ENCODE measurements around the gene PAQR5.
"Not testable (repeated sequence)": the region's sequence is repeated elsewhere in the genome, so short reads cannot be mapped to it uniquely, and the experiment has no call there.

Gene PAQR5

DNA sequence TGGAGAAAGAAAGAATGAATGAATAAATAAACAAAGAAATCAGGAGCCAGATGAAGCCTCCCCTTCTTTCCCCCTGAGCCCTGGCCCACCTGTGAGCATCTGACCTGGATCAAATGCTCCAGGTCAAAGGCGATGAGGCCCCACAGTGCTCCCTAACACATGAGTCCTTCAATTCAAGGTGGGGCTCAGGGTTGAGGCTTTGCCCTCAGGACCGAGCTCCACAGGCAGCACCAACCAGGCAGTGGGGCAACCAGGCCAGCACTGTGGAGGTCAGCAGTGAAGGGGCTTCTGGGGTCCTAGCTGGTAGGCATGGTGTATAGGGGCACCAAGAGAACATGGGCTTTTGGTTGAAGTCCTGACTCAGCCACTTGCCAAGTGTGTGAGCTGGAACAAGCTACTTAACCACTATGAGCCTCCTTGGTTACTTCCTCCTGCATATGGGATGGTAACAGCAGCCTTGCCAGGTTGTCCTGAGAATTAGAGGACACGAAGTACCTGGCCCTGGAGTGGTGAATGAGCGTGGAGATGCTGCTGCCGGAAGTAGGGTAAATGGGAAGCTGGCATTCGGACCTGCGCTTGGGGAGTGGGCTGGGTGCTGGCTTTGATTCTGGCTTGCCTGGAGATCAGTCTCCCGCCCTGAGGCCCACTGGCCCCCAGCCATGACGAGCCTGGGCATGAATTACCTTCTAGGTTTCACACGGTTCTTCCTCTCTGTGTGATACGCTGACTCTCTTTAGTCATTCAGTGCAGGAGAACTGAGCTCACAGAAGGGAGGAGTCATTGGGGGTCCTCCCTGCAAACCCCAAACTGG is 10.0 kb upstream of the PAQR5 start:
- Histone ChIP-seq H3K9ac (ENCODE audit: low read depth, low read length) (no peak overlapping the region), H3K36me3 (ENCODE audit: insufficient read depth, low read length) (no peaks in the 10 kb centered on the region), H3K4me1 (ENCODE audit: insufficient read depth, low read length) (peaks cover 12% of the 10 kb centered on the region; the same call in 1 of the 2 replicates), H3K9me3 (ENCODE audit: control insufficient read depth, insufficient read depth, low read length) (no peaks in the 10 kb centered on the region)

DNA sequence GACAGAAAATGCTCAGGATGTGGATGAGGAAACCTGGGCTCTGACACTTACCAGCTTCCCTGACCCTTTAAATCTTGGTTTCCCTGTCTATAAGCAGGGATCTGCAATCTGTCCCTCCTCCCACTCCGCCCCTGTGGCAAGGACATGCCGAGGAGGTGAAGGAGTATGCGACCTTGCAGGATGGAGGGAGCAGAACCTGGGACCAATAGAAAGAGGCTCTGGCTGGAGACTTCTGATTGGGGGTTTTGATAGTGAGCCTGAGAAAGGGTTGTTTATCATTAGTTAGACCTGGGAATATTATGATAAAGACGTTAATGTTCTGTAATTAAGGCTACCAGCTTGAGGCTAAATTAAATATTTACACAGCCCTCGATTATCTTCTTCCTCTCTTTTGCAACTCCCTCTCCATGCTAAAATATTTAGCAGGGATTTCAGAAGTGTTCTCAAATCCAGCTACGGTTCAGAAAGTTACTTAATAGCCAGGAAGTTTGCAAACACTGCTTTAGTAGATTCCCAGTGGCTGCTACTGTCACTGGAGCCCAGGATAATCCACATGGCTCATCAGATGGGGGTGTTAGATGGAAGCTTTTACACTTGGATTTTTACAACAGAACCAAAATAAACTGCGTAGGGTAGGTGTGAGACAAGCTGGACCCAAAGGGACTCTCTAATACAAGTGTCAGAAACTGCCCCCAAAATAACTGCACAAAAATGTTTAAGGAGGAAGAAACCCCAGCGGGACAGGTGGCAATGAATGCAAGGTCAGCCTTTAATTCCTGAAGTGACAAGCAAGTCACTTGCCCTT is 9.2 kb upstream of the PAQR5 start:
- no peak overlapping the region for H3K9ac ChIP-seq (ENCODE audit: low read depth, low read length)
- H3K9me3 ChIP-seq (ENCODE audit: control insufficient read depth, insufficient read depth, low read length), result no peaks in the 10 kb centered on the region
- H3K36me3 ChIP-seq (ENCODE audit: insufficient read depth, low read length), result no peaks in the 10 kb centered on the region
- H3K4me1 ChIP-seq (ENCODE audit: insufficient read depth, low read length), result peaks cover 12% of the 10 kb centered on the region; the same call in 1 of the 2 replicates

DNA sequence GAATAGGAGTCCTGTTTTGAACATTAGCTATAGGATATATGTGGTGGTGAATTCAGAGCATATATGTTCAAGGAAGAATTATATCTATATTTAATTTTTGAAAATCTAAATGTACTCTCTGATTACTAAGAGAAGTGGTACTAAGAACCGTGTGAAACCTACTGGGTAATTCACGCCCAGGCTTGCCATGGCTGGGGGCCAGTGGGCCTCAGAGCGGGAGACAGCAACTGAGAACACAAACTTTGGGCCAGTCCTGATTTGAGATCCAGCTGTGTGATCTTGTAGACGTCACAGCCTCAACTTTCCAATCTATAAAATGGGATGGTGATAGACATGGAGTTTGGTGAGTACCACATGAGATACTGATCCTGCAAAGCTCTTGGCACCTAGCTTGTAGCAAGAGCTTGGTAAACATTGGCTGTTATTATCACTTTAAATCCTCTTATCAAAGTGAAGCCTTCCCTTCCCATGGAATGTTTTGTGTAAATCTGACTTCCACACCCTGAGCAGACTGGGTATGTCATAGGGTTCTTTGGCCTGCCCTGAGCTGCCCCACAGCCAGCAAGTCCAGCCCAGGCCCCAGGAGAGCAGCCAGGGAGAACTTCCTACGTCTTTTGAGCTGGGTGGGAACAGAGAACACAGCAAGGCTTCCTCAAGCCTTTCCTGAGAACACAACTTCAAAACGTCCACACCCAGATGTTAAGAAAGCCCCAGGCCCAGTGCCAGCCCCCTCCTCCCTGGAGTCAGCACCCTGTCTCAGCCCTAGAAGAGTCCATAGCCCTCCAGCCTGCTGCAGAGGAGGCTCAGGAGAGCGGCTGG is 8.2 kb upstream of the PAQR5 start:
- no peaks in the 10 kb centered on the region for H3K36me3 ChIP-seq (ENCODE audit: insufficient read depth, low read length)
- H3K9ac ChIP-seq (ENCODE audit: low read depth, low read length), result no peak overlapping the region
- H3K4me1 ChIP-seq (ENCODE audit: insufficient read depth, low read length), result peaks cover 12% of the 10 kb centered on the region; the same call in 1 of the 2 replicates
- H3K9me3 ChIP-seq (ENCODE audit: control insufficient read depth, insufficient read depth, low read length), result no peaks in the 10 kb centered on the region

GRCh38 chr15:69291651-69292050 is 7.1 kb upstream of the PAQR5 start:
- H3K9me3 ChIP-seq (ENCODE audit: control insufficient read depth, insufficient read depth, low read length); H3K36me3 ChIP-seq (ENCODE audit: insufficient read depth, low read length): not testable (repeated sequence)

GRCh38 chr15:69292826-69293420 is 5.8 kb upstream of the PAQR5 start:
- H3K9me3 ChIP-seq (ENCODE audit: control insufficient read depth, insufficient read depth, low read length), result no peaks in the 10 kb centered on the region
- H3K4me1 ChIP-seq (ENCODE audit: insufficient read depth, low read length), result peaks cover 12% of the 10 kb centered on the region; the same call in 1 of the 2 replicates
- no peaks in the 10 kb centered on the region for H3K36me3 ChIP-seq (ENCODE audit: insufficient read depth, low read length)
- no peak overlapping the region for H3K9ac ChIP-seq (ENCODE audit: low read depth, low read length)

More at GRCh38 chr15:69291651-69292050, 7.1 kb upstream of the PAQR5 start:
- peaks cover 12% of the 10 kb centered on the region; the same call in 1 of the 2 replicates for H3K4me1 ChIP-seq (ENCODE audit: insufficient read depth, low read length)
- H3K9ac ChIP-seq (ENCODE audit: low read depth, low read length), result not testable (repeated sequence)

DNA sequence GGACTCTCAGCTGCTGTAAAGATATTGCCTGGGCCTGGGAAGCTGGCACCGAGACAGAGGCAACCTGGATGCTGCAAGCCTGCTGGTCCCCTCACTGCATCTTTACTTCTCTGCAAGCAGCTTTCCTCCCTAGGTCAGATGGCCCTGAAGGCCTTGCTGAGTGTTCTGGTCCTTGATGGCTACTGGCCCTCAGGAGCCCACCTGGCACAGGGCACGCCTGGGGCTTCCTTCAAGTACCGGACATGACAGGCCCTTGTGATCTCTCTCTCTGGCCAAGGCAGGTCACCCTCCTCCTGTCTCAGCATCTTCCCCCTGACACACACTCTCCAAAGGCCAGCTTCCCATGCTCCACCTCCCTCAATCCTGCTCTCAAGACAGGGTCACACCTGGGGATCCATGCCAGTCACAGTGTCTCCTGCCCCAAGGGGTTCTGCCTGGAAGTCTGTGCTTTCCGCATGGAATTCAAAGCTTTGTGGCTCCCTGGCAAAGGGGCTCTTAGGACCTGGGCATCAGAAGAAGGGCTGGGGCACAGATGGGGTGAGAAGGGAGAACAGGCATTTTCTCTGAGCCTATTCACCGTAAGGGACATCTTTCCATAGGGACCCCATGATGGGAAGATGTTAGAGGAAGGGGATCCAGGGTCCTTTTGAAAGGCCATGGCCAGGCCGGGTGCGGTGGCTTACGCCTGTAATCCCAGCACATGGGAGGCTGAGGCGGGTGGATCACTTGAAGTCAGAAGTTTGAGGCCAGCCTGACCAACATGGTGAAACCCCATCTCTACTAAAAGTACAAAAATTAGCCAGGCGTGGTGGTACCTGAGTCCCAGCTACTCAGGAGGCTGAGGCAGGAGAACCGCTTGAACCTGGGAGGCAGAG is 4.7 kb upstream of the PAQR5 start:
- no peaks in the 10 kb centered on the region for H3K36me3 ChIP-seq (ENCODE audit: insufficient read depth, low read length)
- no peak overlapping the region for H3K9ac ChIP-seq (ENCODE audit: low read depth, low read length)
- H3K4me1 ChIP-seq (ENCODE audit: insufficient read depth, low read length), result peaks cover 11% of the 10 kb centered on the region; the same call in 1 of the 2 replicates
- H3K9me3 ChIP-seq (ENCODE audit: control insufficient read depth, insufficient read depth, low read length), result no peaks in the 10 kb centered on the region

DNA sequence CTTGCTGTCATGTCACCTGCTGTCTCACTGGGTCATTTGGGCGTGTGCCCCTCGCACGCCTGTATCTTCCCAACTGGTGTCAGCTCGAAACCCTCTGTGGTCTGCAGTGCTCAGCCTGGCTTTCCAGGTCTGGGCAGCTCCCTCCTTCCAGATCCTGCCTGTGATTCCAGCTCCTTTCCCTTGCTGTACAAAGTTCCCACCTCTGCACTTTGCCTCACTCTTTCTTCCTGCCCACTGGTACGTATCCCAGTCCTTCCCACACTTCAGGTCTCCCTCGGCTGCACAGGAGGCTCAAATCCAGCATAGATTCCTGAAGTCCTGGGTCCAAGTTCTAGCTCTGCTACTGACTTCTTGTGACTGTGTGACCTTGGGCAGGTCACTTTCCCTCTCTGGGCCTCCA is 2.1 kb upstream of the PAQR5 start:
- Histone ChIP-seq H3K36me3 (ENCODE audit: insufficient read depth, low read length) (no peaks in the 10 kb centered on the region), H3K4me1 (ENCODE audit: insufficient read depth, low read length) (peaks cover 5% of the 10 kb centered on the region), H3K9me3 (ENCODE audit: control insufficient read depth, insufficient read depth, low read length) (no peaks in the 10 kb centered on the region), H3K9ac (ENCODE audit: low read depth, low read length) (no peak overlapping the region)

GRCh38 chr15:69297642-69298353 is 914 bp upstream of the PAQR5 start:
- Histone ChIP-seq H3K36me3 (ENCODE audit: insufficient read depth, low read length) (no peaks in the 10 kb centered on the region), H3K9ac (ENCODE audit: low read depth, low read length) (peak overlapping the region; percentile 78), H3K9me3 (ENCODE audit: control insufficient read depth, insufficient read depth, low read length) (no peaks in the 10 kb centered on the region), H3K4me1 (ENCODE audit: insufficient read depth, low read length) (peaks cover 5% of the 10 kb centered on the region)

- peak overlapping the region; percentile 78 for H3K9ac ChIP-seq (ENCODE audit: low read depth, low read length)
Measured at GRCh38 chr15:69298354-69298696, 387 bp upstream of the PAQR5 start.

DNA sequence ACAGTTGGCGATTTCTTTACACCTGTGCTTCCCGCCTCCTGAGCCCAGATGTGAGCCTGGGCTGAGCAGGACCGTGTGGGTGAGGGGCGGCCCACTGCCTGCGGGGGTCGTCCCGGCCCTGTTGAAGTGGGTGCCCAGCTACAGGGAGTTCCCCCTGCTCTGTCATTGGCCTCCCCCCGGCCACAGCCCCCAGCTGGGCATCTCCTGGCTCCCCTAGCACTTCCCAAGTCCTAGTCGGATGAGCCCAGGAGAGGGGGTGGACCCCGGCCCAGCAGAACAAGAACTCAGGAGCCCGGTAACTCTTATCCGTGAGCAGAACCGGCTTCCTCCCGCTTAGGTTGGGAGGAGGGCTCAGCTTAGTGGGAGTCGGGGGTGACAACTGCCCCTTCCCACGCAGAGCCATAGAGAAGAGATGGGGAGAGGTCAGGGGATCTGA is 757 bp downstream of the PAQR5 start:
- Histone ChIP-seq H3K4me1 (ENCODE audit: insufficient read depth, low read length) (peaks cover 5% of the 10 kb centered on the region), H3K36me3 (ENCODE audit: insufficient read depth, low read length) (no peaks in the 10 kb centered on the region; the same call in 1 of the 2 replicates), H3K9ac (ENCODE audit: low read depth, low read length) (peak overlapping the region; percentile 78; the same call in 1 of the 2 replicates), H3K9me3 (ENCODE audit: control insufficient read depth, insufficient read depth, low read length) (no peaks in the 10 kb centered on the region)

More at GRCh38 chr15:69298354-69298696, 387 bp upstream of the PAQR5 start:
- H3K4me1 ChIP-seq (ENCODE audit: insufficient read depth, low read length), result peaks cover 5% of the 10 kb centered on the region
- no peaks in the 10 kb centered on the region; the same call in 1 of the 2 replicates for H3K36me3 ChIP-seq (ENCODE audit: insufficient read depth, low read length)
- no peaks in the 10 kb centered on the region for H3K9me3 ChIP-seq (ENCODE audit: control insufficient read depth, insufficient read depth, low read length)

- Histone ChIP-seq H3K9me3 (ENCODE audit: control insufficient read depth, insufficient read depth, low read length) (no peaks in the 10 kb centered on the region), H3K9ac (ENCODE audit: low read depth, low read length) (peak overlapping the region; percentile 78; the same call in 1 of the 2 replicates), H3K36me3 (ENCODE audit: insufficient read depth, low read length) (no peaks in the 10 kb centered on the region; the same call in 1 of the 2 replicates), H3K4me1 (ENCODE audit: insufficient read depth, low read length) (peaks cover 5% of the 10 kb centered on the region)
Measured at GRCh38 chr15:69299943-69300588, 1.4 kb downstream of the PAQR5 start.

DNA sequence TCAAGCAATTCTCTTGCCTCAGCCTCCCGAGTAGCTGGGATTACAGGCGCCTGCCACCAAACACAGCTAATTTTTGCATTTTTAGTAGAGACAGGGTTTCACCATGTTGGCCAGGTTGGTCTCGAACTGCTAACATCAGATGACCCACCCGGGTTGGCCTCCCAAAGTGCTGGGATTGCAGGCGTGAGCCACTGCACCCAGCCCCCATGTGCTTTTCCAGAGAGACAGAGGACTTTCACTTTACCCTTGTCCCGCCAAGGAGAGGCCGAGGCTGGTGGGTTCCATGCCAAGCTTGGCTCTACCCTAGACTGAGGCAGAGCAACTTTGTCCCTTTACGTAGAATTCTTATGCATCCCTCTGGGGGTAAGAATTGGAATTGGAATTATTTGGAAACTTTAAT is 2.4 kb downstream of the PAQR5 start:
- H3K36me3 ChIP-seq (ENCODE audit: insufficient read depth, low read length); H3K9ac ChIP-seq (ENCODE audit: low read depth, low read length); H3K4me1 ChIP-seq (ENCODE audit: insufficient read depth, low read length); H3K9me3 ChIP-seq (ENCODE audit: control insufficient read depth, insufficient read depth, low read length): not testable (repeated sequence)
